SK-N-MC (cell line): ENCODE results near the gene PAXX.

Source experiments
- DNase-seq: peaks from one replicate; pipeline ENCODE4 v3.0.0-alpha.2; 2011; ENCODE audit warnings: low read depth, low spot score
- H3K27ac ChIP-seq: fragments of 200-600 bp; sonication (generic); 2 replicates; pipeline ENCODE4 v1.5.1; 2016; ENCODE audit warnings: mixed run types
- H3K36me3 ChIP-seq: fragments of 200-600 bp; sonication (generic); 2 replicates; pipeline ENCODE4 v1.6.1; 2017; ENCODE audit warnings: antibody characterized with exemption, low read length, mixed read lengths; ENCODE audit not compliant: insufficient read depth
- H3K4me3 ChIP-seq: fragments of 200-600 bp; sonication (generic); 2 replicates; pipeline ENCODE4 v1.5.1; 2016
- H3K9ac ChIP-seq: fragments of 200-600 bp; sonication (generic); 2 replicates; pipeline ENCODE4 v1.8.0; 2017; ENCODE audit warnings: mixed run types, mixed read lengths; ENCODE audit not compliant: insufficient read length
- H3K9me3 ChIP-seq: fragments of 200-600 bp; sonication (generic); 2 replicates; pipeline ENCODE4 v1.6.1; 2017; ENCODE audit warnings: low read depth, mild to moderate bottlenecking, antibody characterized with exemption, low read length, moderate library complexity, mixed read lengths
- EZH2 ChIP-seq: fragments of 200-600 bp; sonication (generic); IDR thresholded peaks from one replicate; pipeline ENCODE4 v1.6.1; 2017; ENCODE audit warnings: antibody characterized with exemption
- FOXP2 ChIP-seq: optimal IDR thresholded peaks from 2 replicates; pipeline ENCODE3; 2011; ENCODE audit warnings: mild to moderate bottlenecking, moderate library complexity; ENCODE audit not compliant: insufficient read depth; ENCODE audit errors: extremely low read length, control extremely low read depth
- POLR2AphosphoS5 ChIP-seq: IDR thresholded peaks from 2 replicates; pipeline ENCODE4 v1.6.1; 2012; ENCODE audit warnings: mild to moderate bottlenecking, low read depth, low read length, borderline replicate concordance

PAXX gene

DNA sequence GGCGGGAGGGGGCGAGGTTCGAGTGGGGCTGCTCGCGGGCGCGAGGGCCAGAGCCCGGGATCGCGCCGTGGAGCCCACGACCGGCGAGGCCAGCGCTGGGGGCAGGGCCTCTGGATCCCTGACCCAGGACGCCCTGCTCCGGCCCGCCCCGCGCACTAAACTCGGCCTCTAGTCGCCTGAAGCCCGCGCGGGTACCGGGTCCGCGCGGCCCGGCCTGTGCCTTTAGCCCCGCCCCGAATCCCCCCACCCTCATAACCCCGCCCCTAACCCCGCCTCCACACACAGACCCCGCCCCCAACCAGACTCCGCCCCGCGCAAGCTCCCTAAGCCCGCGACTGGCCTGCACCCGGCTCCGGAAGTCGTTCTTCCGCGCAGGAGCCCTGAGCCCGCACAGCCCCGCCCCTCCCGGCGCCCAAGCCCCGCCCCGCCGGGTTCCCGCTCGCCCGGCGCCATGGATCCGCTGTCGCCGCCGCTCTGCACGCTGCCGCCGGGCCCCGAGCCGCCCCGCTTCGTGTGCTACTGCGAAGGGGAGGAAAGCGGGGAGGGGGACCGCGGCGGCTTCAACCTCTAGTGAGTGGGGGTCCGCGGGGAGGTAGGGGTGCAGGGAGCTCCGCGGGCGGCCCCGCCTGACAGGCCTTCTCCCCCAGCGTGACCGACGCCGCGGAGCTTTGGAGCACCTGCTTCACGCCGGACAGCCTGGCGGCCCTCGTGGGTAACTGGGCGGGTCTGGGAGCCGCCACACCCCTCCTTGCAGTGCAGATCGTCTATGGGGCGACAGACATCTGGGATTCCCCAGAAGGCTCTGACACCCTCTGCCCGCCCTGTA is at the start of gene PAXX:
PAXX (plus strand) TSS at position 430 of the 826 bp plus-strand sequence; CDS start at position 452, 22 bp downstream.
- Histone ChIP-seq H3K4me3 (peak within 1 kb of the TSS; percentile 97), H3K9me3 (no peaks in the 10 kb centered on the region), H3K9ac (peak within 1 kb of the TSS; percentile 91), H3K27ac (peak within 1 kb of the TSS; percentile 60; the same call in 1 of the 2 replicates), H3K36me3 (peaks cover 5% of the 10 kb centered on the region; the same call in 1 of the 2 replicates)
- no peak for TF ChIP-seq FOXP2
- TF ChIP-seq POLR2AphosphoS5, result peak; percentile 75; the same call in 1 of the 2 replicates
- DNase-seq, result peak; percentile 20

- peaks cover 30% of the 10 kb centered on the region; the same call in 1 of the 2 replicates for H3K36me3 ChIP-seq
- no peak for DNase-seq
- H3K4me3 ChIP-seq, result peak overlapping the region; percentile 88
- H3K9me3 ChIP-seq, result no peaks in the 10 kb centered on the region
- TF ChIP-seq FOXP2 (no peak), EZH2 (no peak), POLR2AphosphoS5 (no peak)
- H3K9ac ChIP-seq, result no peak overlapping the region
- H3K27ac ChIP-seq, result no peak overlapping the region
Observed at GRCh38 chr9:136942881-136943230, 49.4 kb upstream of the PAXX start.

DNA sequence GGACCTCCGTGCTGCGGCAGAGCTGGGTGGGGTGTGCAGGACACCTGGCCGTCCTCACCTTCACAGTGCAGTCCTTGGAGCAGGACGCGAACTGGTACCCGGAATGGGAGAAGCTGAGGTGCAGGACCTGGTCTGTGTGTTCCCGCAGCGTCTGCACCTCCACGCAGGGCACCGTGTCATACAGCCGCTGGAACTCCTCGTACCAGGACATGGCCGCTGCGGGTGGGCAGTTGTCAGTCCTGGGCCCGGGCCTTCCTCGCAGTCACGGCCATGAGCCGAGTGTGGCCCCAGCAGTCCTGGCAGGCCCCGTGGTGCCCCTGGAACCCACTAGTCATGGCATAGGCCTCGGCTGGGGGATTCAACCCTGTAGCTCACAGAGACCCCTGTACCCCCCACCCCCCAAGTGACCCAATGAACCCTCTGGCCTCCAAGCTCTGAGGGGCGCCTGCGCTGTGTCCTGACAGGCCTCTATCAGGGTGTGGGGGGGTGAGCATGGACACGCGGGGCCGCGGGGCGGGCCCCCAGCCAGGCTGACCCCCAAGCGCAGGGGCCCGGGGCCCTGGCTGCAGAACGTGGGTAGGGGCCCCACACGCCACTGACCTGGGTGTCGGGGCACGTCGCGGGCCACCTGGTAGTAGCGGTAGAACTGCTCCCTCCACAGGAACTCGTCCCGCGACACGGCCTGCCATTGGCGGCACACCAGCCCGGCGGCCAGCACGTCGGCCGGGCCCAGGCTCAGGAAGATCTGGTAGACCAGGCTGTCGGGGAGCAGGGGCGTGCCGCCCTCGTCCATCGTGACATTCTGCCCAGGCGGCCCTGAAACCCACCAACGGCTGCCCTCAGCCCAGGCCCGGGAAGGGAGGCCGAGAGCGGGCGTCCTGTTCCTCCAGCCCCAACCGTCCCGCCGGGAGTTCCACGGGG is 48.7 kb upstream of the PAXX start:
- no peak overlapping the region for H3K27ac ChIP-seq
- no peak for DNase-seq
- peaks cover 30% of the 10 kb centered on the region; the same call in 1 of the 2 replicates for H3K36me3 ChIP-seq
- peak overlapping the region; percentile 88 for H3K4me3 ChIP-seq
- TF ChIP-seq FOXP2, result no peak
- TF ChIP-seq POLR2AphosphoS5, result peak; percentile 36; the same call in 1 of the 2 replicates
- TF ChIP-seq EZH2, result no peak
- H3K9me3 ChIP-seq, result no peaks in the 10 kb centered on the region
- peak overlapping the region; percentile 86 for H3K9ac ChIP-seq

DNA sequence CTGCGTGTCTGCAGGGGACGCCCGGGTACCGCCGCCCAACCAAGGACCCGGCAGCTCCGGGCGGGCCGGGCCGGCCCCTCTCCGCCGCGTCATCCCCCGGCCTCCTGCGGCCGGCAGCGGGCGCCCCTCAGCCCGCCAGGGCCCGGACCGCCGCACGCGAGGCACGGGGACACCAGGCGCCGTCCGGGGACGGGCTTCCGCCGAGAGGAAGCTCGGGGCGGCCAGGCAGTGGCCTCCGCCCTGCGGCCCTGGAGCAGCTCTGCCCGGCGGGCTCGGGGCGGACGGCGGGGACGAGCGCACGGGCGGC is 48.1 kb upstream of the PAXX start:
- Histone ChIP-seq H3K9ac (peak overlapping the region; percentile 86), H3K9me3 (no peaks in the 10 kb centered on the region), H3K4me3 (peak overlapping the region; percentile 88), H3K36me3 (peaks cover 30% of the 10 kb centered on the region; the same call in 1 of the 2 replicates), H3K27ac (no peak overlapping the region)
- TF ChIP-seq EZH2, result no peak
- TF ChIP-seq POLR2AphosphoS5, result no peak
- no peak for TF ChIP-seq FOXP2
- no peak for DNase-seq

DNA sequence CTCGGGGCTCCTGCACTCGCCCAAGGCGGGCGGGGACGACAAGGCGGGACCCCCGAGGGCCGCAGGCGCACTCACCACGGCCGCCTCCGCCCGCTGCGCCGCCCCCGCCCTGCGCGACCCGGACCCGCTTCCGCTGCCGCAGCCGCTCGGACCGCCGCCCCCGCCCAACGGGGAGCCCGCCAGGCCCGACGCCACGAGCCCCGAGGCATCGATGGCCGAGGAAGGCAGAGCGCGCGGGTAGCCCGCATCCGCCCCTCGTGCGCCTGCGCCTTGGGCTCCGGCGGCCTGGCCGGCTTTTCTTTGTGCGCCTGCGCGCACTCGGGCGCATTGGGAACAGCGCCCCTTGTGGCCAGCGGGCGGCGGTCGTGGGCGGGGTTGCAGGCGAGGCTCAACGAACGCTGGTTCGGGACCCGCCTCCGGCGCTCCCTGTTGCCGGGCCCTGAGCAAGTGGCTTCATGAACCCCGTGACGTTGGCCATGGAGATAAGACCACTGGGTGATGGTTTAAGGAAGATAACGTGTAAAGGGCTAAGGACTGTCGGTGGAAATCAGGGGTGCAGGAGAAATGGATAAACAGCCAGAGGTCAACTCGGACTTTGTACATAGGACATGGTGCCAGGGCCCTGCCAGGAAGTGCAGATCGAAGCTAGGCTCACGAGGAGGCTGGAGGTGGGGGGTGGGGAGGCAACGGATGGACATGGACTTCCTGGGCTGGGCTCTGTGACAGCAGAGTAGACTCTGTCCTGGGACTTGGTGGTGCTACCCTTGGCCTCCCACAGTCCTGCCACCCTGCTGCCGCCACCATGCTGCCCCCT is 47.5 kb upstream of the PAXX start, which contains the start of the genes C8G and FBXW5:
C8G (plus strand) TSS at position 725 of the 814 bp plus-strand sequence; CDS start at position 803, 78 bp downstream.
FBXW5 (minus strand) TSS at position 220 of the 814 bp plus-strand sequence. CDS start 655 bp downstream, outside the sequence.
- Histone ChIP-seq H3K9me3 (no peaks in the 10 kb centered on the region), H3K27ac (no peak within 1 kb of the TSS), H3K9ac (peak within 1 kb of the TSS; percentile 86), H3K4me3 (peak within 1 kb of the TSS; percentile 88), H3K36me3 (peaks cover 30% of the 10 kb centered on the region; the same call in 1 of the 2 replicates)
- no peak for TF ChIP-seq EZH2
- TF ChIP-seq FOXP2, result peak; percentile 58
- TF ChIP-seq POLR2AphosphoS5, result peak; percentile 41; the same call in 1 of the 2 replicates
- peak; percentile 18 for DNase-seq

DNA sequence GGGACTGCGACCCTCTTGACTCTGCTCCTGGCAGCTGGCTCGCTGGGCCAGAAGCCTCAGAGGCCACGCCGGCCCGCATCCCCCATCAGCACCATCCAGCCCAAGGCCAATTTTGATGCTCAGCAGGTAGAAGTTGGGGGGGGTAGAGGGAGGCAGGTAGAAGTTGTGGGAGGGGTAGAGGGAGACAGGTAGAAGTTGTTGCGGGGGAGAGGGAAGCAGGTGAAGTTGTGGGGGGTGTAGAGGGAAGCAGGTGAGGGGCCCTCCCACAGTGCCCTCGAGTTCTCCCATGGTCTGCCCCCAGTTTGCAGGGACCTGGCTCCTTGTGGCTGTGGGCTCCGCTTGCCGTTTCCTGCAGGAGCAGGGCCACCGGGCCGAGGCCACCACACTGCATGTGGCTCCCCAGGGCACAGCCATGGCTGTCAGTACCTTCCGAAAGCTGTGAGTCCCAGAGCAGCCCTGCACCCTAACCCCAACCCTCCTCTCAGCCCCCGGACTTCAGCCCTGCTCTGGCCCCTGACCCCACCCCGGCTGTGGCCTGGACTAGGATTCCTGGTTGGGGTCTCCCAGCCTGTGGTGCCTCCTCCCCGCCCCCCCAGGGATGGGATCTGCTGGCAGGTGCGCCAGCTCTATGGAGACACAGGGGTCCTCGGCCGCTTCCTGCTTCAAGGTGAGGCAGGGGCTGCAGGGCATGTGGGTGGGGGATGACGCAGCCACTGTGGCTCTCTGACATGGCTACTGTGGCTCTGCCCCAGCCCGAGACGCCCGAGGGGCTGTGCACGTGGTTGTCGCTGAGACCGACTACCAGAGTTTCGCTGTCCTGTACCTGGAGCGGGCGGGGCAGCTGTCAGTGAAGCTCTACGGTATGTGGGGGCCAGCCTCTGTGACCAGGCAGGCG is 46.6 kb upstream of the PAXX start:
- H3K9me3 ChIP-seq, result no peaks in the 10 kb centered on the region
- H3K36me3 ChIP-seq, result peaks cover 21% of the 10 kb centered on the region; the same call in 1 of the 2 replicates
- no peak overlapping the region for H3K9ac ChIP-seq
- TF ChIP-seq FOXP2, result no peak
- TF ChIP-seq EZH2, result no peak
- no peak for TF ChIP-seq POLR2AphosphoS5
- DNase-seq, result no peak
- no peak overlapping the region for H3K27ac ChIP-seq
- H3K4me3 ChIP-seq, result no peak overlapping the region
